B cell (primary cell): ENCODE measurements around the gene DMXL2. TPM values are rescaled to one million over a fixed set of nuclear protein-coding genes. Genes with fewer than 3 reads are reported as not detected.

Source experiments
- ATAC-seq: fragments of 200-7000 bp; cut with Tn5 transposase; one replicate; pipeline ENCODE4 v1.10.0; 2021; ENCODE audit warnings: low read depth, mild to moderate bottlenecking, moderate number of reproducible peaks, moderate library complexity
- CTCF ChIA-PET: fragments of 350-600 bp; sonication (Branson Sonifier 250); formaldehyde crosslinking; loops from one replicate; lab custom pipeline; 2021; ENCODE audit warnings: antibody characterized with exemption, inconsistent platforms; lab: Charles Lee
- POLR2A ChIA-PET: fragments of 350-600 bp; sonication (Branson Sonifier 250); formaldehyde crosslinking; loops from one replicate; lab custom pipeline; 2021; ENCODE audit warnings: antibody characterized with exemption; lab: Charles Lee
- DNase-seq: peaks from one replicate; pipeline ENCODE4 v3.0.0; 2013
- H2AFZ ChIP-seq: 2 replicates; pipeline ENCODE4 v1.6.1; 2012; ENCODE audit warnings: mild to moderate bottlenecking, low read depth, low read length; ENCODE audit not compliant: insufficient read depth, poor library complexity, severe bottlenecking
- H3K27ac ChIP-seq, 2 donors: 1 replicate in 1 of 2; 2 replicates in 1 of 2; pipeline ENCODE4 v1.5.1; 2012 to 2013; ENCODE audit warnings: low read length in 2 of 2, mild to moderate bottlenecking in 2 of 2, moderate library complexity in 1 of 2
- H3K27me3 ChIP-seq, 4 experiments: fragments of 200-600 bp in 1 of 4; sonication (generic) in 1 of 4; replicated peaks in 1 of 4; 1 replicate in 2 of 4; 2 replicates in 2 of 4; pipeline versions ENCODE4 v1.6.1 to v1.7.0; 2013 to 2016; ENCODE audit warnings: low read length in 3 of 4, mild to moderate bottlenecking in 2 of 4, mixed read lengths in 1 of 4, moderate library complexity in 1 of 4; ENCODE audit not compliant: insufficient read depth in 4 of 4, control insufficient read depth in 3 of 4; ENCODE audit errors: control extremely low read depth in 1 of 4
- H3K36me3 ChIP-seq, 2 experiments: replicated peaks in 1 of 2; 1 replicate in 1 of 2; 2 replicates in 1 of 2; pipeline versions ENCODE4 v1.6.1 to v1.7.1; 2013; ENCODE audit warnings: low read length in 1 of 2; ENCODE audit not compliant: insufficient read depth in 2 of 2, control insufficient read depth in 1 of 2; ENCODE audit errors: control extremely low read depth in 1 of 2, extremely low read depth in 1 of 2
- H3K4me1 ChIP-seq, 2 donors: fragments of 200-600 bp in 1 of 2; sonication (generic) in 1 of 2; 1 replicate in 1 of 2; 2 replicates in 1 of 2; pipeline versions ENCODE4 v1.5.1 to v1.6.1; 2013 to 2017; ENCODE audit warnings: low read length in 2 of 2; ENCODE audit not compliant: control insufficient read depth in 2 of 2, insufficient read depth in 2 of 2
- H3K4me2 ChIP-seq: replicated peaks from 2 replicates; pipeline ENCODE3; 2012; ENCODE audit warnings: mild to moderate bottlenecking, low read depth, low read length; ENCODE audit not compliant: poor library complexity, severe bottlenecking
- H3K4me3 ChIP-seq, 5 experiments: fragments of 200-600 bp in 1 of 5; sonication (generic) in 1 of 5; 1 replicate in 3 of 5; 2 replicates in 2 of 5; pipeline versions ENCODE4 v1.5.1 to v1.7.0; 2011 to 2016; ENCODE audit warnings: low read length in 4 of 5, mild to moderate bottlenecking in 4 of 5, low read depth in 2 of 5, control low read depth in 1 of 5, moderate library complexity in 1 of 5; ENCODE audit not compliant: insufficient read depth in 1 of 5; ENCODE audit errors: control extremely low read depth in 1 of 5, extremely low read depth in 1 of 5
- H3K79me2 ChIP-seq: fragments of 200-600 bp; sonication (generic); one replicate; pipeline ENCODE4 v1.6.0; 2016; ENCODE audit warnings: low read length; ENCODE audit not compliant: control insufficient read depth, insufficient read depth
- H3K9ac ChIP-seq: fragments of 200-600 bp; sonication (generic); 2 replicates; pipeline ENCODE4 v1.6.1; 2017; ENCODE audit warnings: mild to moderate bottlenecking, low read length, moderate library complexity
- H3K9me3 ChIP-seq, 3 donors: one replicate each; pipeline versions ENCODE4 v1.6.1 to v1.7.1; 2013; ENCODE audit warnings: low read length in 2 of 3; ENCODE audit not compliant: control insufficient read depth in 2 of 3, insufficient read depth in 1 of 3; ENCODE audit errors: control extremely low read depth in 1 of 3
- H4K20me1 ChIP-seq: 2 replicates; pipeline ENCODE4 v1.6.0; 2012; ENCODE audit warnings: mild to moderate bottlenecking, low read length; ENCODE audit not compliant: insufficient read depth, control insufficient read depth, poor library complexity, severe bottlenecking
- H3K27ac Mint-ChIP-seq: one replicate; pipeline ENCODE4 v1.8.0; 2021; ENCODE audit warnings: mixed read lengths
- H3K27me3 Mint-ChIP-seq: one replicate; pipeline ENCODE4 v1.8.0; 2021; ENCODE audit warnings: mixed read lengths
- H3K4me1 Mint-ChIP-seq: one replicate; pipeline ENCODE4 v1.8.0; 2021; ENCODE audit warnings: mixed read lengths
- H3K4me3 Mint-ChIP-seq: one replicate; pipeline ENCODE4 v1.8.0; 2021; ENCODE audit warnings: mixed read lengths
- H3K9me3 Mint-ChIP-seq: one replicate; pipeline ENCODE4 v1.8.0; 2022; ENCODE audit warnings: mixed read lengths; ENCODE audit not compliant: insufficient read depth
- EZH2 ChIP-seq: IDR thresholded peaks from 2 replicates; pipeline ENCODE4 v1.6.1; 2012; ENCODE audit warnings: borderline replicate concordance, low read depth, mild to moderate bottlenecking, moderate library complexity, low read length; ENCODE audit not compliant: insufficient read depth, poor library complexity, severe bottlenecking
- WGBS: methylation state at CpG from one replicate; pipeline ENCODE4 v1.1.5; 2013; ENCODE audit warnings: missing lambda C conversion rate; ENCODE audit not compliant: insufficient coverage; 5-methylcytosine and 5-hydroxymethylcytosine counted together
- intact Hi-C: fragments of 100-400 bp; cut with micrococcal nuclease; formaldehyde crosslinking; loops from one replicate; pipeline ENCODE4 v1.10.0; 2022
- polyA plus RNA-seq: library from polyadenylated mRNA; depleted of rRNA; stranded (reverse); fragments of >200 nt; gene quantifications from 2 replicates; pipeline ENCODE4 v1.2.3, GENCODE V29; 2012
- total RNA-seq, 2 donors: library from RNA; stranded (reverse); fragments of 120-200 nt in 1 of 2; gene quantifications; 1 replicate in 1 of 2; 2 replicates in 1 of 2; pipeline versions ENCODE4 v1.2.3 to v1.2.4, GENCODE V29; 2013 to 2022
- TF ChIP-seq, protein P1 (sequence below): fragments of 200-600 bp; IDR thresholded peaks from one replicate; pipeline ENCODE4 v1.8.0; 2022; ENCODE audit warnings: antibody characterized with exemption, mild to moderate bottlenecking

Gene DMXL2
- total and polyA plus RNA-seq, 2 donors (not counting 1 experiment from before 2014, with no cell fraction given), result 1.4 to 5.6 TPM

GRCh38 chr15:51652084-51652668 is 29.6 kb upstream of the DMXL2 start:
- TF ChIP-seq, protein P1, sequence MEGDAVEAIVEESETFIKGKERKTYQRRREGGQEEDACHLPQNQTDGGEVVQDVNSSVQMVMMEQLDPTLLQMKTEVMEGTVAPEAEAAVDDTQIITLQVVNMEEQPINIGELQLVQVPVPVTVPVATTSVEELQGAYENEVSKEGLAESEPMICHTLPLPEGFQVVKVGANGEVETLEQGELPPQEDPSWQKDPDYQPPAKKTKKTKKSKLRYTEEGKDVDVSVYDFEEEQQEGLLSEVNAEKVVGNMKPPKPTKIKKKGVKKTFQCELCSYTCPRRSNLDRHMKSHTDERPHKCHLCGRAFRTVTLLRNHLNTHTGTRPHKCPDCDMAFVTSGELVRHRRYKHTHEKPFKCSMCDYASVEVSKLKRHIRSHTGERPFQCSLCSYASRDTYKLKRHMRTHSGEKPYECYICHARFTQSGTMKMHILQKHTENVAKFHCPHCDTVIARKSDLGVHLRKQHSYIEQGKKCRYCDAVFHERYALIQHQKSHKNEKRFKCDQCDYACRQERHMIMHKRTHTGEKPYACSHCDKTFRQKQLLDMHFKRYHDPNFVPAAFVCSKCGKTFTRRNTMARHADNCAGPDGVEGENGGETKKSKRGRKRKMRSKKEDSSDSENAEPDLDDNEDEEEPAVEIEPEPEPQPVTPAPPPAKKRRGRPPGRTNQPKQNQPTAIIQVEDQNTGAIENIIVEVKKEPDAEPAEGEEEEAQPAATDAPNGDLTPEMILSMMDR, result no peak
- no peak for TF ChIP-seq EZH2
- Histone ChIP-seq H3K36me3 (no peaks in the 10 kb centered on the region), H3K9me3 (no peaks in the 10 kb centered on the region), H3K4me1 (no peaks in the 10 kb centered on the region), H3K4me3 (no peak overlapping the region), H3K9ac (no peak overlapping the region), H3K4me2 (no peak overlapping the region), H3K27ac (no peak overlapping the region), H2AFZ (no peak overlapping the region), H4K20me1 (no peaks in the 10 kb centered on the region), H3K27me3 (no peaks in the 10 kb centered on the region), H3K79me2 (no peaks in the 10 kb centered on the region)
- intact Hi-C loops, result no loop called here
- no peak for ATAC-seq
- CTCF ChIA-PET, result interaction anchor here (0.5 to 16.9 kb wide), 3 partner anchors 82 to 1473 kb away, joined by 3 to 728 read pairs (median 133); partner anchors contain the start of gene LYSMD2
- no peak overlapping the region for H3K27ac Mint-ChIP-seq
- POLR2A ChIA-PET, result no interaction called here
- 92% methylated on average over 3 of the region's 5 CpGs for WGBS
- H3K4me3 Mint-ChIP-seq, result no peak overlapping the region
- no peaks in the 10 kb centered on the region for H3K27me3 Mint-ChIP-seq
- H3K4me1 Mint-ChIP-seq, result no peaks in the 10 kb centered on the region
- no peak for DNase-seq
- no peaks in the 10 kb centered on the region for H3K9me3 Mint-ChIP-seq
